HG03520 (cell line): ENCODE data around the gene ERGIC1.
"Not testable (repeated sequence)": the region's sequence is repeated elsewhere in the genome, so short reads cannot be mapped to it uniquely, and the experiment has no call there.

Source experiments
- ATAC-seq: cut with Tn5 transposase; IDR thresholded peaks from one replicate; pipeline ENCODE4 v1.9.1; 2021; ENCODE audit warnings: mild to moderate bottlenecking, moderate library complexity; ENCODE audit not compliant: unreplicated experiment

The ERGIC1 gene

DNA sequence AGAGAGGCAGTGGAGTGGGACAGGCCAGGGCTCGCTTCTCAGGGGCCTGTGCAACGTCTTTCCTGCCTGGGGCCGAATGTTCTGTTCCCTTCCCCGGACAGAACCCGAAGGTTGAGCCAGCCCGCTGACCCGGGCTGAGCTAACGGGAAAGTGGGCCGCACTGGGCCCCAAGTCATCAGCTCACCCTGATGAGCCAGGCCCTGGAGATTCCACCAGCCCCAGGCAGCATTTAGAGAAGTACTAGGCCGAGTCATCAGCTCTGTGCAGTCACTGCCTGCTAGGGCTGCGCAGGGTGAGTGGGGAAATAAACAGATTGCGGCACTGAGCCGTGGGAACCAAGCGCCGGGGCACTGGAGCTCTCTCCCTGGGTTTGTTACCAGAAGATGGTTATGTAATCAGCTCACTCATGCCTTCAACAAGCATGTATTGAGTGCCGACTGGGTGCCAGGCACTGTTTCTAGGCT, 33.9 kb upstream of the ERGIC1 start:
- ATAC-seq = no peak

DNA sequence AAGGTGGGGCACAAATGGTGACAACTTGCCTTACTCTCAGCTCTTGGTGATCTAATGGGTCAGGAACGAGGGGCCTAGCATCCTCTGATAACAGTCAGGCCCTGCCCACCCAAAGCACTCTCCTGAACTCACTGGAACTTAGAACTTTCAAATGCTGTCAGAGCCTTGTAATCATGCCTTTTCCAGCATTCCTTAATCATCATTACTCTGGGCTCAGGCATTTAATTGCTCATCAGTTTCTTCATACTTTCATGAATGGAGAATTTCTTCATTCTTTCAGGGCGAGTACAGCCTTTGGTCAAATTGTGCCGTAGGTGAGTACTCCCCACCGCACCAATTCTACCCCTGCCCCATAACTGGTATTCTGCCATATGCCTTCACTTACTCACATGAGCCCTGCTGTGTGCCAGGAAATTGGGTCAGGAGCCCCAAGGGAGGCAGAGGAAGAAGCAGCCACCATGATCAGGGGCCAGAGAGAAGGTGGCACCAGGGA, 32.8 kb upstream of the ERGIC1 start:
- ATAC-seq = no peak

DNA sequence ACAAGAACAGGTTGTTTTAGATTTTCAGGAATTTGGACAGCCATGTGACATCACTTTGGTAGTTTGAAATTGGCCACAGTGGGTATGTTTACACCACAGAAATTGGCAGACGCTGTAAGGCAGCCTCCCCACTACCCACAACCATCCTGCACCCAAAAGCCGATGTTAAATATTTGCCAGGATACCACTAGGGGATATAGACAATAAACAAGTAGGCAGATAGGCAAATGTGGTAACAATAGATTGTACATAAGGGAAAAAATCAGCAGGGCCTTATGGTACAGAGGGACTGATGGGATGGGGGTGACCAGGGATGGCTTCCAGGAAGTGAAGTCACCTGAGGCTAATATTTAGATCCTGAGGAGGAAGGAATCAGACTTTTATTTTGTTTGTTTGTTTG, 31.9 kb upstream of the ERGIC1 start:
- ATAC-seq = no peak

DNA sequence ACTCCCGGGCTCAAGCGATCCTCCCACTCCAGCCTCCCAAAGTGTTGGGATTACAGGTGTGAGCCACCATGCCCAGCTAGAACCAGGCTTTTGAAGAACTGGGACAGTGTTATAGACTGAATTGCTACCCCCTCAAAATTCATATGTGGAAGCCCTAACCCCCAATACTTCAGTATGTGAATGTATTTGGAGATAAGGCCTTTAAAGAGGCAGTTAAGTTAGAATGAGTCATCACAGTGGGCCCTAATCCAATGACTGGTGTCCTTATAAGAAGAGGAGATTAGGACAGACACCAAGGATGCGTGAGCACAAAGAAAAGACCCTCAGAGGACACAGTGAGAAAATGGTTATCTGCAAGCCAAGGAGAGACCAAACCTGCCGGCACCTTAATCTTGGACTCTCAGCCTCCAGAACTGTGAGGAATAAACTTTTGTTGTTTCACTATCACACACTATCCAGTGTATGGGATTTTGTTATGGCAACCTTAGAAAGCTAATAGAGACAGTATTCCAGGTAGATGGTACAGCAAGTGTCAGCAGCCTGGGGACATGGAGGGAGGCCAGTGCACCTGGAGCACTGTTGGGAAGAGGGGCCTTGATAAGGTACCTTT, 31.4 kb upstream of the ERGIC1 start:
- ATAC-seq = no peak

DNA sequence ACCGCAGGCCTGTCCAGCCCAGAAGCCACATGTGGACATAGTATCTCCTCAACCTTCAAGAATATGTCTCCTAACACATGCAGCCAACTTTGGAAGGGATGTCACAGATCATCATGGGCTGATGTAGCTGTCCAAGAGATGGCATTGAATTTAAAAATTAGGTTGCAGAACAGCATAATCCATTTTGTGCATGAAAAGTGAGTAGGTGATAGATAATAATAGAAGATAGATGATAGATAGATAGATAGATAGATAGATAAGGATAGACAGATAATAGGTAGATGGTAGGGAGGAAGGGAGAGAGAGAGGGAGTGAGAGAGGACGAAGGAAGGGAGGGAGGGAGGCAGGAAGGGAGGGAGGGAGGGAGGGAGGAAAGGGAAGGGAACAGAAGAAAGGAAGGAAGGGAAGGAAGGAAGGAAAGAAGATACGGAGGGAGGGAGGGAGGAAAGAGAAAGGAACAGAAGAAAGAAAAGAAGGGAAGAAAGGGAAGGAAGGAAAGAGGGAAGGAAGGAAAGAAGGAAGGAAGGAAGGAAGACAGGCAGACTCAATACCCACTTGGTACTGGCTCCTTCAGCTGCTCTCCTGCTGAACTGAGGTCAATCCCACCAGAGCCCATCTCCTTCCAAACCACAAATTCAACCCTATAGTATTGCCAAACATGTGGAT, 28.9 kb upstream of the ERGIC1 start:
- ATAC-seq = no peak

DNA sequence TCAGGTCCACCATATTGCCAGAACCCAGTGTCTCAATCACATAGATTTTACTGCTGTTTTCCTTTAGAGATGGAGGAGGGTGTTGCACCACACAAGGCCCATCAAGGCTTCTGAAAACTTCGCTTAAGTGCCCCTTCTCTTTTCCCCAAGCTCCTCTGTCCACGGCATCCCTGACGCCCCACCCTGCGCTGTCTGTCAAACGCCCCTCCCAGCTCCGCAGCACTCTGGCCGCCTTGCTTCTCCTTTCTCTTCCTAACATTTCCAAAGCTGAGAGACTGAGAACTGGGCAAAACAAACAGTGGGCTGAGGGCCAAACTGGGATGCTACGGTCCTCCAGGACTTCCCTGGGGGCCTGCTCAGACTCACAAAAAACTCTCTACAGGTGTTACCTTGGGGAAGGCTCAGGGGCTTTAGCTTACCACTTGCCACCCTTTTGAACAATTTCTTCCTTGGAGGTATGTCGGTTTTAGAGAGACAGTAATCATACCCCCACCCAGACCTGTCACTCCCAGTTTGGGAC, 28.3 kb upstream of the ERGIC1 start:
- no peak for ATAC-seq

DNA sequence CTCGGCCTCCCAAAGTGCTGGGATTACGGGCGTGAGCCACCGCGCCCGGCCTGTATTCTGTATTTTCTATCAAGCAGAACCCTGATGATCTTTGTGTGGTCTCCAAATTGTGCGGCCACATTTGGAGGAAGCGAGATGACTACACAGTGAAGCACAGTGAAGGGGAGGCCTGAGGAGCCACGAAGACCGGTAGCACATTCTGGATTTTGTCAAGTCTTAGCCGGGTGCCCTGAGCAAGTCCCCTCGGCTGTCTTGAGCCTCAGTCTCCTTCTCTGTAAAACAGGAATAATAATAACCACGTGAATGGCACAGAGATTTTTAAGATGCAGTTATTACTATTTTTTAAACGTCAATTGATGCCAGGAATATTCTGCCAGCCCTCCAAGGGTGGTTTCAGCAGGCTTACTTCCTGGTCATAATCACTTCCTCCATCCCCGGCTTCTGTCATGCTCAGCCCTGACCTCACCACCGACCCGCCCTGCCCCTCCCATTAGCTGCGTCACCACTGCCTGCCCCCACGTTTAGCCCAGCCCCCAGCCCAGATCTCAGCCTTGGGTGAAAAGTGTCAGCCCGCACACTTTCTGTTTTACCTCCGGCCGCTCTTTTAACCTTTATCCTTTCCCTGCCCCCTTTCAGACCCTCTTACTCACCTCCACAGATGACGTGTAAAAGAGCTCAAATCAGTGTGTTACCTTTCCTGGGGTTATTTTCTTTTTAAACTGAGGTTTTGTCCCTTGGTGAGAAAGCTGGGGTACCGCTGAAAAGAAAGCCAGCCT, 27.0 kb upstream of the ERGIC1 start:
- ATAC-seq = peak; percentile 95

DNA sequence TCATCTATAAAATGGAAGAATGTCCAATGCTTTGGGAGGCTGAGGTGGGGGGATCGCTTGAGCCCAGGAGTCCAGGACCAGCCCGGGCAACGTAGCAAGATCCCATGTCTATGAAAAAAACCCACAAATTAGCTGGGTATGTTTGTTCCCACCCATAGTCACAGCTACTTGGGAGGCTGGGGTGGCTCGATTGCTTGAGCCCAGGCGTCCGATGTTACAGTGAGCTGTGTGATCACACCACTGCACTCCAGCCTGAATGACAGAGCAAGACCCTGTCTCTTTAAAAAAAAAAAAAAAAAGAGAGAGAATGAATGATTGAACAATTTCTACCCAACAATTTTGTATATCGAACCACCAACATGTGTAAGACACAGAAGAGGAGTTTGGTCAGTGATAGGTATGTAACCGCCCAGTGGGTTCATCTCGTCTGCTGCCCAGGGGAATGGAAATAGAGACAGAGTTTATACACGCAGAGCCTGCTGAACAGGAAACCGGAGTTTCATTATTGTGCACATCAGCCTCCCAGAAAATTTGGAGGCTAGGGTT, 26.2 kb upstream of the ERGIC1 start:
- ATAC-seq = no peak

DNA sequence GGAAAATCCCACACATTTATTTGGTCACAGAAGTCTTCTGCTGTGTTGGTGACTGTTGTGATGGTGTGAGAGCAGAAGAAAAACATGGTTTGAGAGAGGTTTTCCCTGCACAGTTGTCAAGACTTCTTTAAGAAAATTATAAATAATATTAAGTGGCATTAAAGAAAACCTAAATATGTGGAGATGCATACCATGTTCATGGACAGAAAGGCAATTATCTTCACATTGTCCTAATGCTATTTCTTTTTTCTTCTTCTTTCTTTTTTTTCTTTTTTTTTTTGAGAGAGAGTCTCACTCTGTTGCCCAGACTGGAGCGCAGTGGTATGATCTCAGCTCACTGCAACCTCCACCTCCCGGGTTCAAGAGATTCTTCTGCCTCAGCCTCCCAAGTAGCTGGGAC, 24.3 kb upstream of the ERGIC1 start:
- no peak for ATAC-seq

DNA sequence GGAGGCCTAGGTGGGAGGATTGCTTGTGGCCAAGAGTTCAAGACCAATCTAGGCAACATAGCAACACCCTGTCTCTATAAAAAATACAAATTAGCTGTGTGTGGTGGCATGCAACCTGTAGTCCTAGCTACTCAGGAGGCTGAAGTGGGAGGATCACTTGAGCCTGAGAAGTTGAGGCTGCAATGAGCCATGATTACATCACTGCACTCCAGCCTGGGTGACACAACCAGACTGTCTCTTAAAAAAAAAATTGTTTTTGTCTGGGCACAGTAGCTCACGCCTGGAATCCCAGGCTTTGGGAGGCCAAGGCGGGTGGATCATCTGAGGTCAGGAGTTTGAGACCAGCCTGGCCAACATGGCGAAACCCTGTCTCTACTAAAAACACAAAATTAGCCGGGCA, 23.1 kb upstream of the ERGIC1 start:
- not testable (repeated sequence) for ATAC-seq

DNA sequence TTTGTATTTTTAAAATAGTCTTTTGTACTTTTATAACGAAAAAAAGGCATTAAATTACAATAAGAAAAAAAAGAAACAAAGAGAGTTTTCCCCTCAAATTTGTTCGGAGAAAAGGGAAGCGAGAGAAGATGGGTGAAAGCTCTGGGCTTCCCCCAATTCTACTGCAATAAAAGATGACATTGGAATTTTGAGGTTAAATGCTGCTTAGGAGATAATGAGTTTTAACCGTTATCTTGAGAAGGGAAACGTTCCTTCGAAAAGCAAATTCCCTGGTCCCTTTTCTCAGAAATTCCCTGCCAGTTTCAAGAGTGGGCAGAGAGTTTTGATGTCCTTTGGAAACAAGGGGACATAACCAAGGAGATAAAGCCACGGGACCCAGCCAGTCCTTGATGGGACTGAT, 18.4 kb upstream of the ERGIC1 start:
- ATAC-seq = no peak

DNA sequence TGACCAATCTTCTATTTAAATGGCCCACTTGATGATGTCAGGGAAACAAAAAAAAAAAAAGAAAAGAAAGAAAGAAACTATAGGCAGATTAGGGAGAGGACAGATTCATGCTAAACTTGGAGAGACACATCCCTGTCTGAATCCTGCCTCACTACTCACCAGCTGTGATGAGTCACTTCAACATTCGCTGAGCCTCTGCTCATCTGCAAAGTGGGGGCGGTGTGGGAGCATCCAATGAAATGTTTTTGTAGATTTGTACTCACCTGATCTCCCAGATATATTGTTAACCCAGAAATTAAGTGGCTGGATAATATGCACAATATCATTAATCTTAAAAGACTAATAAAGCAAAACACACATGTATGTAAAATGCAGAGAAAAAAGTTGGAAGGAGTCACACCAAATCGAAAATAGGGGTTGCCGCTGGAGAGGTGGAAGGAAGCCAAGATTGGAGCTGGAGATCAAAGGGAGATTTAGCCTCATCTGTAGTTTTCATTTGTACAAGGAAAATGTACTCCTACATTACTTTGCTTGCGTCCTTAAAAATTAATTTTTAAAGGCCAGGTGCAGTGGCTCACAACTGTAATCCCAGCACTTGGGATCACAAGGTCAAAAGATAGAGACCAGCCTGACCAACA, 17.0 kb upstream of the ERGIC1 start:
- no peak for ATAC-seq

DNA sequence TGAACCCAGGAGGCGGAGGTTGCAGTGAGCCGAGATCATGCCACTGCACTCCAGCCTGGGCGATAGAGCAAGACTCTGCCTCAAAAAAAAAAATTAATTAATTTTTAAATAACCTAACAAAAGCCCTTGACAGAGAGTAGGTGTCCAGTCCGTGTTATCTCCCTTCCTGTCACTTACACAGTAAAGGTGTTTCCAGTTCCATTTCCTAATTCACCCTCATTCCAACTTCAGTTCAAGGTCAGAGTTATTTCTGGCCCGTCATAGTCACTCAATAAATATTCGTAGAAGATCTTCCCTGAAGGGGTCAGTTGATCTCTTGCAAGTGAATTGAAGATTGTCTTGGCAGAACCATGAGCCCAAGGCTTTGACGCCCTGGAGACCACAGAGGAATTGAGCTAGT, 16.4 kb upstream of the ERGIC1 start:
- no peak for ATAC-seq

DNA sequence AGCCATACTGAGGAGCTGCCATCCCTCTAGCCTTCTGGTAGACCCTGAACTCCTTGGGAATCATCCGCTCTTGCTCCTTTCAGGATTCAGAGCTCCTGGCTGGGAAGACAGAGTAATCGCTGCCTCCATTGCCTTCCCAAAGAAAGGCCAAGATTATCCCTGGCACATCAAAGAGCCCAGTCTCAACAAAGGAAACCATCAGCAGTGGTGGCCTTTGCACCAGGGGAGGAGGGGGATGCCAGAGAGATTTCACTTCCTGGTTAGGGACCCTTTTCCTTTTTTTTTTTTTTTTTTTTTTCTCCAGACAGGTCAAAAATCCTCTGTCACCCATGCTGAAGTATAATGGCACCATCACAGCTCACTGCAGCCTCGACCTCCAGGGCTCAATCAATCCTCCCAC, 16.0 kb upstream of the ERGIC1 start:
- ATAC-seq = no peak

DNA sequence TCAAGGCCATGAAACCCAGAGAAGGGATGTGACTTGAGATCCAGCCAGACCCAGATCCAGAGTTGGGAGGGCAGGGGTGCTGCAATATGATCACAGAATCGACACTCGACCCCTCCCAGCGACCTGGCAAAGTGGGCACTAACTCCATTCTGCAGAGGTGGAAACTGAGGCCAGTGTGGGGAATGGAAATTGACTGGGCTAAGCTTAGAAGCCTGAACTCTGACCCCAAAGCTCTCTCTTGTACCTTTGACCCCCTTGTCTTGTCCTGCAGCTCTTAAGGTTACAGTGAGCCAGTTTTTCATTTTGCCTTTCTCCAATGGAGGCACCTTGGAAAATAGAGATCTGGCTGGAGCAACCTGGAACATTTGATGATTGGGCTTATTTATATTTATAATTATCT, 14.5 kb upstream of the ERGIC1 start:
- no peak for ATAC-seq

DNA sequence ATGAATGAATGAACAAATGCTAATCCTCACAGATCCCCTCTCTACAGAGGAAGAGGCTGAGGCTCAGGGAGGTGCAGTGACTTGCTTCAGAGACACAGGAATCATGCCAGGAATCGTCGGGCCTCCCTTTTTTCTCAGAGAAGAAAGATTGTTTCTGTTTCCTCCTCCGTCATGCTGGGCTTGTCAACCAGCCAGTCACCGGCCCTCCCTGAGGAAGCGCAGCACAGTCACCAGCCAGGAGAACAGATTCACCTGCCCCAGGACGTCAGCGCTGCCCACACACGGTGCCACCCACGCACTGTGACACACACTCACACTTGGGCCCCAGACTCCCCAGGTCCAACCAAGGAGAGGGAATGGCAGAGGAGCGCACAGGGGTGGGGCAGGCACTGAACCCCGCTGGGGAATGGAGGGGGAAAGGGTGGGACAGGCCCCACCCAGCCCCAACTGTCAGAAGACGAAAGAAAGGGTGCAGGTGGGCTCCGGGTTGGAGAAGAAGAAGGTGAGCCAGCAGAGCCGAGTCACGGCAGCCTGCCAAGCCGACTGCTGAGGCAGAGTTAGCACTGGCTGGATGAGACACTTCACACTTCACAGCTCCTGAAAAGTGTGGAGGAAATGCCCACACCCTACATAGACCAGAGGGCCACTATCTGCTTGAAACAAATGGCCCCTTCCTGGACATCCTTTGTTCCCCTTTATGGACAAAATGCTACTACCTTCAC, 13.8 kb upstream of the ERGIC1 start:
- ATAC-seq = no peak

DNA sequence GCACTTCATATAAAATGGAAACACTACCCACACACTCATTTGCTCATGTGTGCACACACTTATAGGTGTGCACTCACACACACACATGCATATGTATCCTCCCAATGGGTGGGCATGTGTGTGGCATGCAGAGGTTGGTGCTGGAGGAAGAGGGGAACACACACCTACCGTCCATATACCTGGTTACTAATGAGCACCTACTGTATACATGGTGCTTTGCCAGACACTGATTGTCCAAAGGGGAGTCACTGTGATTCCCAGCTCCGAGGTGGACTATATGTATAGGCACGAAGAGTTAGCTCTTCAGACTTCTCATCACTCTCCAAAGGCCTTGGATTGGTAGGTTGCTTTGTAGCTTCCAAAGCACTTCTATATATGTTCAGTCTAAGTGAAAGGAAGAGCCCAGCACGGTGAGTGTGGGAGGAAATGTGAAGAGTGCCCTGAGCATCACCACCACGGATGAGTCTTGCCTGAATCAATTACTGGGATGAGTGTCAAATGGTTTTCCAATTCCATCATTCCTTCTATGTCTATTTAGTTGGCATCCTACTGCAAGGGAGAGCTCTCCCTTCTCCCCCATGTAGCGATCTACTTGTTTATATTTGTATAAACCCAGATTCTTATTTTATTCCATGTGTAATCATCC, 12.6 kb upstream of the ERGIC1 start:
- no peak for ATAC-seq

DNA sequence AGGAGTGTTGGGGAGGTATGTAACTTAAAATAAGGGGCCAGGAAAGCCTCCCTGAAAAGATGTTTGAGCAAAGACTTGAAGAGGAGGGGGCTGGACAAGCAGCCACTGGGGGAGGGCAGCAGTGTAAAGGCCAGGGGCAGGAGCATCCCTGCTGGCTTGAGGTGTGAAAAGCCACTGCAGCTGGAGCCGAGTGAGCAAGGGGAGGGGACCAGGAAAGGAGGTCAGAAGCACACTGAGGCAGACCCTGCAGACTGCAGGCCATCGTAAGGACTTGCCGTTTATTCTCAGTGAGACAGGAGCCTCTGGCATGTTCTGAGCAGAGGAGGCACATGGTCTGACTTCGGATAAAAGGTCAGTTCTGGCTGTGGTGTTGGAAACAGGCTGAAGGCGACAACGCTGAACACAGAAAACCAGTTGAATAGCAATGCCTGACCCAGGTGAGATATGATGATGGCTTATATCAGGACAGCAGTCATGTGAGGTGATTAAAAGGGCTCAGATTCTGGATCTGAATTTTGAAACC, 10.2 kb upstream of the ERGIC1 start:
- ATAC-seq = no peak

DNA sequence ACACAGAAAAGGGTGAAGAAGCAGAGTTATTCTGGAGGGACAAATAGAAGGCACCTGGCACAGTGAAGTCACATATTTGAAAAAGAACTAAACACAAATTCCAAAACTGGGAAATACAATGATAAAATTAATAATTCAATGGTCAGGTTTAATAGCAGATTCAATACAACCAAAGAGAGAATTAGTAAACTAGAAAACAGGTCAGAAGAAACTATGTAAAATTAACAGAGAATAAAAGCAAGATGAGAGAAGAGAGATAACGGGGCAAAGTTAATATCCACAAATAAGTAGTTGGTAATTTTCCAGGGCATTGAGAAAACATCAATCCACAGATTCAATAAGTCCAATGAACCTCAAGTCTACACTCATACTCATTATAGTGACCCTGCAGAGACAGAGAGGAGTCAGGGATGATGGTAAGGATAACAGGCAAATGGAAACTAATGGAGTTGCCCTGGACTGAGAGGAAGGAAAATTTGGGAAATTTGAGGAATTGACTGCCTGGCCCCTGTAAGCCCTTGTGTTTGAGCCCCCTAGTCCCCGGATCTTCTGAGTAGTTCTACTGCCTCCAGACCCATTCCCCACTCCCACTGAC, 8.3 kb upstream of the ERGIC1 start:
- ATAC-seq = no peak
